ENCODE results near the gene DNAH2.

The DNAH2 gene

DNA sequence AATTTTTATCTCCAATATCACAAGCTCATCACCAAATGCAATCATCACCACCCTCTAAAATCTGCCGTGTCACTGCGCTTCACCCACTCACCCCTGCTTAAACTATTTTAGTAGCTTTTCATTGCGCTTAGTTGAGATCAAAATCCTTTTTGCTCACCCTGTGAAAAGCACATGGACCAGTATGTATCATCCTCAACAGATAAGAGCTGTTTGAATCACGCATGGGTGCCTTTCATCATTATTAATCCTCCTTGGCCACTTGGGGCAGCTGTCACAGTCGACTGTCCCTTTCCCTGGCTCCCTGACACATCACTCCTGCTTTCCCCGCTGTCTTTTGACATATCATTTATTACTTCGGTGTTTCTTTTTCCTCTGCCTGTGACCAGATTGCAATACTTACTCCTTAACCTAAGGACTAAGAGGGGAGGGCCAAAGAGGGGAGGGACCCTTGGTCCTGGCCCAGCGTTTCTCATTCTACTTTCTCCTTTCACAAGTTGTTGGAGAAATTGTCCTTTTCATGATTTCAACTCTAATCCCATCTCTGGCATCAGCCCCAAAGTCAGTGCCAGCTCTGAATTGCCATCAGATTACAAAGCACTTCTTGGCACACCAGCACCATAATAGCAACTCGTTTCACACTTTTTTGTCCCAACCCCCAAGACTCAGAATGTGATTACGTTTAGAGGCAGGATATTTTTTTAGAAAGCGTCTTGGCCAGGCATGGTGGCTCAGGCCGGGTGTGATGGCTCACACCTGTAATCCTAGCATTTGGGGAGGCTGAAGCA, 107.9 kb downstream of the DNAH2 start:
- ATAC-seq (replicated peaks; ENCODE audit: extremely low read depth, poor library complexity, severe bottlenecking) (no peak), DNase-seq (ENCODE audit: low spot score in 2 of 2) (no peak)
- Mint-ChIP-seq H3K4me1 (no peaks in the 10 kb centered on the region), H3K27me3 (peaks cover 7% of the 10 kb centered on the region), H3K36me3 (ENCODE audit: insufficient read depth) (no peaks in the 10 kb centered on the region), H3K9me3 (no peaks in the 10 kb centered on the region), H3K27ac (ENCODE audit: low read depth) (no peak overlapping the region), H3K4me3 (no peak overlapping the region)

DNA sequence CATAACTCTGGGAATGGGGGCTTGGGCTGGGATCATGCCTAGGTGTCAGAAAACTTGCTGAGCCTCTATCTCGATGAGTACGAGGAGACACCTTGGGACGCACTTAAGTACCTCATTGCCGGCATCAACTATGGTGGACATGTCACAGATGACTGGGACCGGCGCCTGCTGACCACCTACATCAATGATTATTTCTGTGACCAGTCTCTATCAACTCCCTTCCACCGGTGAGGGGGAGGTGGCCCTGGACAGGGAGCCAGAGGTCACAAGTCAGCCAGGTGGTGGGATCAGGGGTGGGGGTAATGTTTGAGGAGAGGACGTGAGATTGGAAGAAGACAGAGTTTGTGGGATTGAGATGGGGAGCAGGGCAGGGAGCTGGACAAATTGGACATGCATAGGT, 113.1 kb downstream of the DNAH2 start:
- Mint-ChIP-seq H3K4me1 (peaks cover 22% of the 10 kb centered on the region), H3K27me3 (peaks cover 7% of the 10 kb centered on the region), H3K27ac (ENCODE audit: low read depth) (no peak overlapping the region), H3K4me3 (no peak overlapping the region), H3K36me3 (ENCODE audit: insufficient read depth) (peaks cover 22% of the 10 kb centered on the region), H3K9me3 (no peaks in the 10 kb centered on the region)
- ATAC-seq (replicated peaks; ENCODE audit: extremely low read depth, poor library complexity, severe bottlenecking) (no peak), DNase-seq (ENCODE audit: low spot score in 2 of 2) (no peak)

DNA sequence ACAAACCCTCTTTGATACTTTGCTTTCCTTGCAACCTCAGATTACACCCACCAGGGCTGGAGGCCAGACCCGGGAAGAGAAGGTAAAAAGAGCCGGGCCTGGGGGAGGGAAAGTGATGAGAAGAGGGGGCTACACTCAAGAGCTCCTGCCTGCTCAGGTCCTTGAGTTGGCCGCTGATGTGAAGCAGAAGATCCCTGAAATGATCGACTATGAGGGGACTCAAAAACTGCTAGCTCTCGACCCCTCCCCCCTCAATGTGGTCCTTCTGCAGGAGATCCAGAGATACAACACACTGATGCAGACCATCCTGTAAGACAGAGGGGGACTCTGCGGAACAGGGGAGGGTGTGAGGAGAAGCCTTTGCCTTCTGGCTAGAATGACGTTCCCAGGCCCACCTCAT, 113.7 kb downstream of the DNAH2 start:
- Mint-ChIP-seq H3K36me3 (ENCODE audit: insufficient read depth) (peaks cover 28% of the 10 kb centered on the region), H3K27ac (ENCODE audit: low read depth) (no peak overlapping the region), H3K4me1 (peaks cover 28% of the 10 kb centered on the region), H3K27me3 (peaks cover 7% of the 10 kb centered on the region), H3K4me3 (peak overlapping the region; percentile 29), H3K9me3 (no peaks in the 10 kb centered on the region)
- ATAC-seq (replicated peaks; ENCODE audit: extremely low read depth, poor library complexity, severe bottlenecking), result no peak
- DNase-seq (ENCODE audit: low spot score in 2 of 2), result no peak

DNA sequence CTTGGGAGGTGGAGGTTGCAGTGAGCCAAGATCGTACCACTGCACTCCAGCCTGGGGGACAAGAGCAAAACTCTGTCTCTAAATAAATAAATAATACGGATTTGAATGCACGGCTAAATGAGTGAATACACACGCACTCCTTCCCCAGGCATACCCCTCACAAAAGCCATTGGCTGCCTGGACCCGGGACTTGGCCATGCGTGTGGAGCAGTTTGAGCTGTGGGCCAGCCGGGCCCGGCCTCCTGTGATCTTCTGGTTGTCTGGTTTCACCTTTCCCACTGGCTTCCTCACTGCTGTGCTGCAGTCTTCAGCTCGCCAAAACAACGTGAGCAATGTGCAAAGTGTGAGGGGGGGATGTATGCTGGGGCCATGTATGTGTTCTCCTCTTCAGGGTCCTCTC, 114.9 kb downstream of the DNAH2 start:
- peaks cover 7% of the 10 kb centered on the region for H3K27me3 Mint-ChIP-seq
- no peaks in the 10 kb centered on the region for H3K9me3 Mint-ChIP-seq
- DNase-seq (ENCODE audit: low spot score in 2 of 2) (no peak), ATAC-seq (replicated peaks; ENCODE audit: extremely low read depth, poor library complexity, severe bottlenecking) (no peak)
- peaks cover 40% of the 10 kb centered on the region for H3K4me1 Mint-ChIP-seq
- peaks cover 36% of the 10 kb centered on the region for H3K36me3 Mint-ChIP-seq (ENCODE audit: insufficient read depth)
- peak overlapping the region; percentile 91 for H3K4me3 Mint-ChIP-seq
- no peak overlapping the region for H3K27ac Mint-ChIP-seq (ENCODE audit: low read depth)

DNA sequence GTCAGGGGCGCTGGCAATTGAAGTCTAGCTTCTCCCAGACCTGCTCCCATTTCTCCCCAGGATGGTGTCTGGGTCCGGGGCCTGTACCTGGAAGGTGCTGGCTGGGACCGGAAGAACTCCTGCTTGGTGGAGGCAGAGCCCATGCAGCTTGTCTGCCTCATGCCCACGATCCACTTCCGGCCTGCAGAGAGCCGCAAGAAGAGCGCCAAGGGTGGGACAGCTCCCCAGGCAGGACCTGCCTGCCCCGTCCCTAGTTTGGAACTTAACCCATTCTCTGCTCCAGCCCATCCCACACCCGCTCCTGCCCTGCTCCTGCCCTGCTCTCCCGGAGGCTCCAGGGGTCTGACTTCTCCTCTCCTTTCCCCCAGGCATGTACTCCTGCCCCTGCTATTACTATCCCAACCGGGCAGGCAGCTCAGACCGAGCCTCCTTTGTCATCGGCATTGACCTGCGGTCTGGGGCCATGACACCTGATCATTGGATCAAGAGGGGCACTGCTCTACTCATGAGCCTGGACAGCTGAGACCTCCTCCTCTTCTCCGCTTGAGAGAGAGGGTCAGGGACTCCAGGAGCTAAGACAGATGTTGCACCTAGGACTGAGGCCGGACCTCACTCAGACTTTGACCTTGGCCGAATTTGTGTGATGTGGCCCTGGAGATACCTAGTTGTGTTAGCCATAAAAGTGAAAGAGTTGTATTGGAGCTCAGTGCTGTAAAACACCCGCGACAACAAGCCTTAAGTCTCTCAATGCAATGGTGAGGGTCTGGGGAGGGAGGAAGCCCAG, 115.7 kb downstream of the DNAH2 start:
- no peak for ATAC-seq (replicated peaks; ENCODE audit: extremely low read depth, poor library complexity, severe bottlenecking)
- Mint-ChIP-seq H3K36me3 (ENCODE audit: insufficient read depth) (peaks cover 41% of the 10 kb centered on the region), H3K4me3 (peak overlapping the region; percentile 91), H3K4me1 (peaks cover 45% of the 10 kb centered on the region), H3K27me3 (peaks cover 7% of the 10 kb centered on the region), H3K27ac (ENCODE audit: low read depth) (peak overlapping the region; percentile 98), H3K9me3 (no peaks in the 10 kb centered on the region)
- DNase-seq (ENCODE audit: low spot score in 2 of 2), result no peak

DNA sequence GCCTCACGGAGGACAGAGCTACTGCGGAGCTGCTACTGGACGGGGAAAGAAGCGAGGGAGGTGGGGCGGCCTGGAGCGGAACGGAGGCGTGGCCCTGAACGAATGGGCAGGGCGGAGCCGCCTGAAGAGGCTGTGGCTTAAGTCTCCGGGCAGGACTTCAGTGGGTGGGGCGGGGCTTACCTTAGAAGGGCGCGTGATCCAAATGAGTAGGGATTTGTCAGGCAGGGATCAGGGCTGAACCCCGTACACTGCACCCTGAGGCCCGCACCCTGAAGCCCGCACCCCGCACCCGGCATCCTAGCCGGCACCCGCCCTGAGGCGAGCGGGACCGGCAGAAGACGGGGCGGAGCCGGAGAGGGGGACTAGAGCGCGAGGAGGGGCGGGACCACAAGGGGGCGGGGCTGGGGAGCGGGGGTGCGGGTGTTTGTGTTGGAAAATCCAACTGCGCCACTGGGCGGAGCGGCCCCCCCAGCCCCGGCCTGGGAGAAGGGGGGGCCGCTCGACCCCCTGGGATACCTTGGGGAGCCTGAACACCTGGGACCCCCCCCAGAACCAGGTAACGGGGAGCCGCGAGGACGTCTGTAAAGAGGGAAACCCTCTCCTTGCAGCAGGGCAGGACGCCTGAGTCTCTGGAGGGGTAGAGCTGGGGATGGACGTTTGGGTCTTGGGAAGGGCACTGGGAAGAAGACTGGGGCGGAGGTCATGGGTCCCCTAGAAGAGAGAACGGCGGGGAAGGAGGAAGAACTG, 116.4 kb downstream of the DNAH2 start, which contains the start of gene KDM6B:
KDM6B (plus strand) TSS at position 423 of the 747 bp plus-strand sequence. CDS start 11,338 bp downstream, outside the sequence.
- H3K4me1 Mint-ChIP-seq, result peaks cover 53% of the 10 kb centered on the region

DNA sequence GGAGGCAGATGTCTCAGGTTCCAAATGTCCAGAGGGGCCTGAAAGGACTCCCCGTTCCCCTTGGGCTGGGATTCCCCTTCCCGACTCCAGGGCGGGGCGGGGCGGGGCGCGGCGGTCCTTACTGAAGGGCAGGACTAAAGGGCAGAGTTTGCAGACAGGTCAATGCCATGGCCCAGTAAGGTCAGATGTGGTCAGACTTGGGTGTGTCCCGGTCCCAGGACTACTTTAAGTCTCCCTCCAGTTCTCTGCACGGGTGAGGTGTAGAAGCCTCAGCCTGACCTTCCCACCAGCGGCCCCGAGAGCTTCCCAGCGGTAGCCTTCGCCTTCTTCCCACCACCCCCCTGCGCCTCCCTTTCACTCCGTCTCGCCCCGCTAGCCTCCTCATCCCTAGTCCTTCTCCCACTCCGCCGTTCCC, 117.0 kb downstream of the DNAH2 start:
- ATAC-seq (replicated peaks; ENCODE audit: extremely low read depth, poor library complexity, severe bottlenecking) (peak; percentile 8), DNase-seq (ENCODE audit: low spot score in 2 of 2) (no peak)
- Mint-ChIP-seq H3K4me3 (peak overlapping the region; percentile 91), H3K27me3 (peaks cover 1% of the 10 kb centered on the region), H3K27ac (ENCODE audit: low read depth) (peak overlapping the region; percentile 98), H3K36me3 (ENCODE audit: insufficient read depth) (peaks cover 44% of the 10 kb centered on the region), H3K4me1 (peaks cover 57% of the 10 kb centered on the region), H3K9me3 (no peaks in the 10 kb centered on the region)

More for the DNA sequence above, 116.4 kb downstream of the DNAH2 start, which contains the start of gene KDM6B:
- Mint-ChIP-seq H3K27ac (ENCODE audit: low read depth) (peak within 1 kb of the TSS; percentile 98), H3K27me3 (peaks cover 7% of the 10 kb centered on the region), H3K36me3 (ENCODE audit: insufficient read depth) (peaks cover 44% of the 10 kb centered on the region), H3K9me3 (no peaks in the 10 kb centered on the region), H3K4me3 (peak within 1 kb of the TSS; percentile 91)
- ATAC-seq (replicated peaks; ENCODE audit: extremely low read depth, poor library complexity, severe bottlenecking), result peak; percentile 42
- DNase-seq (ENCODE audit: low spot score in 2 of 2), result peak; percentile 81 to 85

DNA sequence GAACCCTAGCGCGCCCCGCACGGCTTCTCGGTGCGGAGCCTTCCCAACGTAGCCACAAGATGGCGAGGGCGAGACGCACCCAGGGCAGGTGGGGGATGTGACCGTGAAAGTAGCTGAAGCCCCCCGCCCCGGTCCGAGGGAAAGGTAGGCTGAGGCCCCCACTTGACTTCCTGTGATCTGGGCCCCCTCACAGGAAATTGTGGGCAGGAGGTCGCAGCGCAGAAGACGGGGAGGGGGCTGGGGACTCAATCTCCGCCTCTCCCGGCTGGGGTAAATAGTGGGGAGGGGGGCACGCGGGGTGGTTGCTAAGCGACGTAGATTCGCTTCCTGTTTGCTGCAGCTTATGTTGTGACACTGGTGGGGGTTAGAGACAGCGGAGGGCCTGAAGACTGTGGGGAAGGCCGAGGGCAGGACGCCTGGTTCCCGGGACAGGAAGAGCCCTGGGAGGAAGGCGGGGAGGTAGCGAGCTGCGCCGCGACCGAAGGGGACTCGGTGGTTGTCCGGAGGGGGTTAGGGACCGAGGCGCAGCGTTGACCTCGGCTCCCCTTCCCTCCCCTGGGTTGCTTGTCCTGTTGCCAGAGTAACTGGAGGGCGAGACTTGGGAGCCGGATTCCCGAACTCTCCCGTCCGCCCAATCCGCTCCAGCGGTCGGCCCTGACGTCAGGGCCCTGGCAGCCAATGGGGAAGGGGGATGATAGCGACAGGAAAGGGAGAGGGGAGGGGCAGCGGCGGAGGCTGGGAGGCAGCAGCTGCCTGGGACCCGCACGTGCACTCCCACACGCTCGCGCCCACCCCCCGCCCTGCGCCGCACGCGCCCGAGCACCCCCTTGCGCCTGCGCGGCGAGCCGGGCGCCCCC, 117.6 kb downstream of the DNAH2 start:
- peaks cover 47% of the 10 kb centered on the region for H3K36me3 Mint-ChIP-seq (ENCODE audit: insufficient read depth)
- H3K4me3 Mint-ChIP-seq, result peak overlapping the region; percentile 91
- no peaks in the 10 kb centered on the region for H3K27me3 Mint-ChIP-seq
- no peaks in the 10 kb centered on the region for H3K9me3 Mint-ChIP-seq
- peaks cover 62% of the 10 kb centered on the region for H3K4me1 Mint-ChIP-seq
- H3K27ac Mint-ChIP-seq (ENCODE audit: low read depth), result peak overlapping the region; percentile 98
- ATAC-seq (replicated peaks; ENCODE audit: extremely low read depth, poor library complexity, severe bottlenecking) (peak; percentile 69), DNase-seq (ENCODE audit: low spot score in 2 of 2) (peak; percentile 74 to 90)

DNA sequence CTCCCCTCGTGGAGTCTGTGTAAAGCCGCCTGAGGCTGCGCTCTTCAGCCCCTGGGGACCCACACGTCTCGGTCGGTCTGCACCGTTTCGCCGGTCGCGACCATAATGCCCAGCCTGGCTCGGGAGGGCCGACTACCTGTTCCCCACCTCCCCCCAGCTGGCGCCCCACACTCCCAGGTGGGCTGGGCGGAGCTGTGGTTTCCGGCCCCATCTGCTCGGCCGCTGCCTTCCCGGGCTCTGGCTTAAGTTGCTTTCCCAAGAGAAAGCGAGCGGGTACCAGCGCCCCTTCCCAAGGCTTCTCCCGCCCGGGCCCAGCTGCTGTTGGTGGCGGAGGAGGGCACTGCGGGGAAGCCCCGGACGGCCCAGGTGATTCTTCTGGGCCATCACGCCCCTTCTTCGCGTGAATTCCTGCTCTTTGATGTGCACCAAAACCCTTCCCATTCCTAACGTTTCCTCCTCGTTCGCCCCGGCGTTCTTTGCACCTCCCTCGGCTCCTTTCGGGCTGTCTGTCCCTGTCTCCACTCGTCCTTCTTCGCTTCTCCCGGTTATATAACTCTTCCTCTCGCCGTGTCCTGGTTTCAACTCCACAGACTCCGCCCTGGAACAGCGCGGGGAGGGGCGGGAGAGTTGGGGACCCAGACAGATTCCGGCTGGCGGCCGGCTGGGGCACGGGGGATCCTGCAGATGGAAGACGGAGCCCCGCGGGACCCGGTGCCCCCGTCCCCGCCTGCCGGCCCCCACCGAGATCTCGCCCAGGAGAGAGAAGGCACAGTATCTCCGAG, 118.5 kb downstream of the DNAH2 start:
- Mint-ChIP-seq H3K9me3 (no peaks in the 10 kb centered on the region), H3K4me3 (peak overlapping the region; percentile 91), H3K27me3 (no peaks in the 10 kb centered on the region), H3K36me3 (ENCODE audit: insufficient read depth) (peaks cover 53% of the 10 kb centered on the region), H3K4me1 (peaks cover 71% of the 10 kb centered on the region), H3K27ac (ENCODE audit: low read depth) (peak overlapping the region; percentile 98)
- peak; percentile 7 for ATAC-seq (replicated peaks; ENCODE audit: extremely low read depth, poor library complexity, severe bottlenecking)
- DNase-seq (ENCODE audit: low spot score in 2 of 2), result peak in 1 of 2 donors; percentile 47

DNA sequence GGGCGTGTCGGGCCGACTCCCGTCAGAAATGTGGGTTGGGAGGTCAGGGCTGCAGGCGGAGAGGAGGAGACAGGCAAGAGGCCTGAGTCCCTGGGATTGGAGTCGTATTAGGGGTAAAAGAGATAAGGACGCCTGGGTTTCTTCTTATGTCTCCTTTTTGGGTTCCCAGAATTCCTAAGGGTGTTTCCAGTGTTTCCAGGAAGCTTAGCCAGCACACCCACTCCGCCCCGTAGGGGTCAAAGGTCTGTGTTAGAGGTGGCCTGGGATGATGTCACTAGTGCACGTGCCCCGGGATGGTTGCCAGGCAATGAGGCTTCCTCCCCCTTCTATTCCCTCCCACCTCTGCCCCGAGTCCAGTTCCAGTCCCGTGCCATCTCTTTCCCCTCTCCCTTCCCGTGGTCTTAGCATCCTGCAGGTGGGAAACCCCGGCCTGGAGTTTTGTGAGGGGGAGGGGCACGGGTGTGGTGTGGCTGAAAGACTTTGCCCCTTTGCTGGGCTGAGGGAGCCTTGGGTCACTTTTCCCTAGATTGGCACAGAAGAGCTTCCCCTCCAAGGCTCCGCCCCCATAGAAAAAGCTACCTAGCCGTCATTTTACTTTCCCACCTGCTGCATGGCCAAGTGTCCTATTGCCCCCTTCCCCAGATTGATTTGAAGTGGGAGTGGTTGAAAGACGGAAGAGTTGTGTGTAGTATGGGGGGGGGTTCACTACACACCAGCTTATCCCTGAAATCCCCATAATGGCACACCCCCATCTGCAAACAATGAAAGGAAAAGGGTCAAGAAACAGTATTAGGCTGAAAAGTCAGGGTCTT, 119.3 kb downstream of the DNAH2 start:
- ATAC-seq (replicated peaks; ENCODE audit: extremely low read depth, poor library complexity, severe bottlenecking) (no peak), DNase-seq (ENCODE audit: low spot score in 2 of 2) (no peak)
- Mint-ChIP-seq H3K27me3 (no peaks in the 10 kb centered on the region), H3K4me1 (peaks cover 79% of the 10 kb centered on the region), H3K27ac (ENCODE audit: low read depth) (peak overlapping the region; percentile 98), H3K36me3 (ENCODE audit: insufficient read depth) (peaks cover 61% of the 10 kb centered on the region), H3K9me3 (no peaks in the 10 kb centered on the region), H3K4me3 (peak overlapping the region; percentile 91)

Data from central memory CD8-positive, alpha-beta T cell (primary cell).